ENCODE measurements around the gene RUVBL1.
A peak's percentile ranks its signal among the peaks of the same experiment; 100 is the strongest.

The RUVBL1 gene

GRCh38 chr3:128143496-128143895 is 19.9 kb upstream of the RUVBL1 start:
- DNase-seq (ENCODE audit: low read depth): no peak
- no peak for TF ChIP-seq CTCF (IDR thresholded peaks at IDR 0.05; ENCODE audit: control insufficient read depth, insufficient read depth, low read depth, low read length, missing control alignments)
- H3K4me3 ChIP-seq (ENCODE audit: control insufficient read depth, low read depth, low read length): no peak overlapping the region

GRCh38 chr3:128133273-128133883 is 9.8 kb upstream of the RUVBL1 start:
- H3K4me3 ChIP-seq (ENCODE audit: control insufficient read depth, low read depth, low read length): no peak overlapping the region
- TF ChIP-seq CTCF (IDR thresholded peaks at IDR 0.05; ENCODE audit: control insufficient read depth, insufficient read depth, low read depth, low read length, missing control alignments): peak; percentile 82
- DNase-seq (ENCODE audit: low read depth): no peak

GRCh38 chr3:128131897-128132646 is 8.5 kb upstream of the RUVBL1 start:
- H3K4me3 ChIP-seq (ENCODE audit: control insufficient read depth, low read depth, low read length): no peak overlapping the region
- no peak for DNase-seq (ENCODE audit: low read depth)
- no peak for TF ChIP-seq CTCF (IDR thresholded peaks at IDR 0.05; ENCODE audit: control insufficient read depth, insufficient read depth, low read depth, low read length, missing control alignments)

- DNase-seq (ENCODE audit: low read depth): no peak
- no peak for TF ChIP-seq CTCF (IDR thresholded peaks at IDR 0.05; ENCODE audit: control insufficient read depth, insufficient read depth, low read depth, low read length, missing control alignments)
- no peak overlapping the region for H3K4me3 ChIP-seq (ENCODE audit: control insufficient read depth, low read depth, low read length)
These were observed 4.6 kb upstream of the RUVBL1 start for GRCh38 chr3:128128251-128128650.

- no peak for DNase-seq (ENCODE audit: low read depth)
- TF ChIP-seq CTCF (IDR thresholded peaks at IDR 0.05; ENCODE audit: control insufficient read depth, insufficient read depth, low read depth, low read length, missing control alignments): no peak
- no peak overlapping the region for H3K4me3 ChIP-seq (ENCODE audit: control insufficient read depth, low read depth, low read length)
These were observed 3.6 kb upstream of the RUVBL1 start for GRCh38 chr3:128127236-128127635.

GRCh38 chr3:128123156-128123537 is 465 bp downstream of the RUVBL1 start:
- peak overlapping the region; percentile 87 for H3K4me3 ChIP-seq (ENCODE audit: control insufficient read depth, low read depth, low read length)
- no peak for TF ChIP-seq CTCF (IDR thresholded peaks at IDR 0.05; ENCODE audit: control insufficient read depth, insufficient read depth, low read depth, low read length, missing control alignments)
- DNase-seq (ENCODE audit: low read depth): no peak
